Fibroblast of skin of scalp (primary cell): ENCODE data around the gene SLC1A7.

ENCODE experiments used
- DNase-seq: peaks from one replicate; pipeline ENCODE4 v3.0.0-alpha.2; 2013

The SLC1A7 gene

GRCh38 chr1:53090227-53091147 lies 52.0 kb downstream of the SLC1A7 start:
- no peak for DNase-seq

- peak; percentile 46 for DNase-seq
These were observed 52.8 kb downstream of the SLC1A7 start for GRCh38 chr1:53089478-53090226.

DNA sequence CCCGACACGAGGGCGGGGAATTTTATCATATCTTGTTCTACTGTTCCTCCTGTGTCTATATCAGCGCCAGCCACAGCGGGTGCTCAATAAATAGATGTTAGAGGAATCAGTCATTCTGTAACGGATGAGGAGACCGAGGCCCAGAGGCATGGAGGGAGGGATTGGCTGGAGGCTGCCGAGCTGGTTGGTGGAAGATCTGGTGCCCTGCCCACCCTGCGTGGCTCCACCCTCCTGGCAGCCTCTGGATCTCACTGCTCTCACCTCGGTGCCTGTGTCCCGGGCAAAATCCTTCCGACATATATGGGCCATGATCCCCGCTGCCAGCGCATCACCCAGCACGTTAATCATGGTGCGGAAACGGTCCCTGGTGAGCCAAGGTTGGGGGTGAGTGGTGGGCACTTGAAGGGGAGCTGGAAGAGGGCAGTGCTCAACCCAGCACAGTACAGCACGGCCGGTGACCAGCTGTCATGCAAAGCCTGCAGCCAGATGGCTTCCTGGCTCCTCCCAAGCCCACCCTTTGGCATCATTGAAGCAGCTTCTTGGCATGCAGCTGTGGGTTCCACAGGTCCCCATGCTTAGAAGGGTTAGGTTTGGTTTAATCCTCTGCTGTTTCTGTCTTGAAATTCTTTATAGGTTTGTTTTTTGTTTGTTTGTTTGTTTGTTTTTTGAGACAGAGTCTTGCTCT lies 53.7 kb downstream of the SLC1A7 start:
- DNase-seq: no peak

DNA sequence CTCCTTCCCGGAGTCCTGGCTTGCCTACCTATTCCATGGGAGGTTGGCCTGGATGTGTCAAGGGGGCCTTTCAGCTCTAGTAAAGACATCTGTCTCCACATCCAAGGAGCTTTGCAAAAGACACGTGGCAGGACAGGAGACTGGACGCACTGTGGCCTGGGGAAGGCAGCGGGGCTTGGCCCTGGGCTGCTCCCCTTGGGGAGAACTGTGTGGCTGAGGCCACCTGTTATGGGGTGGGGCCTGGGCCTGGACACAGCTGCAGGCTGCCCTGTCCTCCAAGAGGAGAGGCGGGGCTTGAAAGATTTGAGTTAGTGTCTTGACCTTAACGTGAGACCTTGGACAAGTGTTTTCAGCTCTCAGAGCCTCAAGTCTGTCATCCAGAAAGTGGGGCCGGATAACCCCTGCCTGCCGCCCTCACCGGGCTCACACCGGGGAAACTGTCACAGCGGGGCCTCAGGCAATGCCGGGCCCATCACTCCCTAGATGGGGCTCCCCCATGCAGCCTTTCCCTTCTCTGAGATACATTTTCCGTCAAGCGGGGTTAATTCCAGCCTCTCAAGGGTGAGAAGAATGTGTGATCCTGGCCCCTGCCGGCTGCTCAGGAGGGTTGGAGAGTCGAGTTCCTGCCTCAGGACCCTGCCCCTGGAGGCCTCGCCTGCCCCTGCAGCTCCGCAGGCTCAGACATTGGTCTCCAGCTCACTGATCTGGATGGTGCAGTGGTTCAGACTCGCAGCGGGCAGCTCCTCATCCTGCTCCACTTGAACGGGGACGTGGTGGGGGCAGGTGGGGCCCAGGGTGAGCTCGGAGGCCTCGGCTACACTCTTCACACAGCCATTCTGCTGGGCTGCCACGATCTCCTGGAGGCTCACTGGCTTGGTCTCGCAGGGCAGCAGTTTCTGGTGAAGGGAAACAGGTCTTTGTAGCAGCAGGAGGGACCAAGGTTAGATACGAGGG lies 54.8 kb downstream of the SLC1A7 start:
- DNase-seq: no peak

DNA sequence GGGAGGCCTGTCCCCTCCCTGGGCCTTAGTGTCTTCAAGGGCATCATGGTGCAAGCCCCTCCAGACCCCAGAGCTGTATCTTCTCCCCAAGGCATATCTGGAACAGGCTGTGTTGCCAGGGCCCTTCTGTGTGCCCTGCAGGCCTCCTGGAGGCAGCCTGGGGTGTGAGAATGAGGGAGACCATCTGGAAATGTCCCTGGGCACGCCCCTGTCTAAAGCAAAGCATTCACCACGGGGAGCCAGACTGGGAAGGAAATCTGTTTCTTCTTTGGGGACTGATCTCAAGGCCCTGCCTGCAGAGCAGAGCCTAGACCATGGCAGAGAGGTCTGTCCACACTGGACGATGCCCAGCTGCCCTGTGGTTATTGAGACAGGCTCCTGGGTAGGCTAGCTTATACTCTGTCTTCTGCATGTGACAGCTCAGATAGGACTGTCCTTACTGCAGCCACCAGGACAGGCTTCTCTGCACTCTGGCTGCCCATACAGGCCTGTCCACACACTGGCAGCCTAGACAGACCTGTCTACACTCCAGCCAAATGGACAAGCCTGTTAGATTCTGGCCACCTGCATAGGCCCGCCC lies 55.9 kb downstream of the SLC1A7 start:
- DNase-seq: peak; percentile 32

DNA sequence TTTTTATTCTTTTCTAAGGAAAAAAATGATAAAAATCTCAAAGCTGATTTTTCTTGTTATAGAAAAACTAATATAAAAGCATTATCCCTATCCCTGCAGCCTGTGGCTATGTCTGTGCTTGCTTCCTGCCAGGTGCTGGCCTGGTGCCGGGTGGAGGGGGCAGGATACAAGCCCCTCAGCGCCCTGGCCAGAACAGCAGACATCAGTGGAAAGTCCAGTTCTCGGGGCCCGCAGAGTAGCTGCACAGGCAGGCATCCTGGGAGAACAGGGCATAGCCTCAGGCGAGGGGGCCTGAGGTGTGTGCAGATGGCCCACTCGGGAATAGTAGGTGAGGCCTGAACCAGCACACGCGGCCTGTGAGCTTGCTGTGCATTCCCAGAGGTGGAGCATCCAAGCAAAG lies 57.0 kb downstream of the SLC1A7 start:
- no peak for DNase-seq

GRCh38 chr1:53084589-53084971 lies 57.9 kb downstream of the SLC1A7 start:
- DNase-seq: no peak

DNA sequence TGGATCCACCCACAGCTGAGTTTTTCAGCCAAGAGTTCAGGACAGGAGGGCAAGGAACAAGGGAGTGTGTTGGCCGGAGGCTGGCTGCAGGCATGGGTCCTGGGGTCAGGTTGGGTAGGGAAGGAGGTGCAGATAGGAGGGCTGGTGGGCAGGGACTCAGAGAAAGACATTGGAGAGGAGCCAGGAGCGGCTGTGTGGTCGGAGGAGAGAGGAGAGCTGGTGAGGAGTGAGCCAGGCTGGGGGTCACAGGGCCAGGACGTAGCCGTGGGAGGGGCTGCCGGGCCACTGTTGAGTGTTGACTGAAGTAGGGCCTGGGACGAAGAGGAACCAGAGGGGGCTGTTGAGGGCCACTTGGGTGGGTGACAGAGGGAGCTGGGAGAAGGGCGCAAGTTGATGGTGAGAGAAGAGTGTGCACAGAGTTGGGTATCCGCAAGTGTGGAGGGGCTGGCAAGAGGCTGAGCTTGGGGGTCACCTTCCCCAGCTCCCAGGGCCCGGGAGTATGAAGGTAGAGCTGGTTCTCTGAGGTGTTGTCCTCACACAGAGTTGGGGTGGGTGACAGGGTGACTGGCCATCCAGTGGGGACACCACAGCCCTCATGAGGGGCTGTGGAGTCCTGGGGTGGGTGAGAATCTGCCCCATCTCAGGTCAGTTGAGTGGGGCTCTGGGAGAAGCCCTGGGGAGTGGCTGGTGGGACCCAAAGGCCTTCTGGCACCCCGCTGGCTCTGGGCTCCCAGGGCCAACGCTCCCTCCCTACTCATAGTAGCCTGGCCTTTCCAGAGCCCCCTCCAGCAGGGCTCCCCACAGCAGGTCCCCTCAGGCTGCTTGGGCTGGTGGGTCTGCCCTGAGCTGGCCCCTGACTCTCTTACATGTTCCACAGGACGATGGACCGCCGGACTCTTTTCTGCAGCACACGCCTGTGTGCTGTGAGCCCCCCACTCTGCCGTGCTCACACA lies 58.5 kb downstream of the SLC1A7 start:
- no peak for DNase-seq

DNA sequence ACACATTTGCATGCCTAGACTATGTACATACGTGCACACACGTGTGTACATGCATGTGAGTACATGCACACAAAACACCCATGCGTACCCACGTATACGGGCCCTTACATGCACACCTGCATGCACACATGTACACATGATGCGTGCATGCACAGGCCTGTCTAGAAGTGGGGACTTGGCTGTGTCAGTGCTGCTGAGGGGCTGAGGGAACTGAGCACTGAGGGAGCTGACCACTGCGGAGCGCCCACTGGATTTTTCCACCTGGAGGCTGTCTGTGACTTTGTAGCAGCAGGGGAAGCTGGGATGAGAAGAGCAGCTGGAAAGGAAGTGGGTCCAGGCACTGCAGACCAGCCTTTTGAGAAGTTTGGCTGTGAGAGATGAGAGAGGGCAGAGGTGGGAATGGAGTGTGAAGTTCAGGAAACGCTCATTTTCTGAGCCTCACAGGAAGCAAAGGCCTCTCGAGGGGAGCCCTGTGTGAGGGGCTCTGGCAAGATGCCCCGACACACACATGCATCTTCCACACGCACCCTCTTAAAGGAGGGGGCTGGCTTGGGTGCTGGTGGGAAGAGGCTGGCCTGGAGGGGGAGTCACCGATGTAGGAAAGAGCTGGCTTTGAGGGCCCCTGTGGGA lies 59.5 kb downstream of the SLC1A7 start:
- DNase-seq: no peak

DNA sequence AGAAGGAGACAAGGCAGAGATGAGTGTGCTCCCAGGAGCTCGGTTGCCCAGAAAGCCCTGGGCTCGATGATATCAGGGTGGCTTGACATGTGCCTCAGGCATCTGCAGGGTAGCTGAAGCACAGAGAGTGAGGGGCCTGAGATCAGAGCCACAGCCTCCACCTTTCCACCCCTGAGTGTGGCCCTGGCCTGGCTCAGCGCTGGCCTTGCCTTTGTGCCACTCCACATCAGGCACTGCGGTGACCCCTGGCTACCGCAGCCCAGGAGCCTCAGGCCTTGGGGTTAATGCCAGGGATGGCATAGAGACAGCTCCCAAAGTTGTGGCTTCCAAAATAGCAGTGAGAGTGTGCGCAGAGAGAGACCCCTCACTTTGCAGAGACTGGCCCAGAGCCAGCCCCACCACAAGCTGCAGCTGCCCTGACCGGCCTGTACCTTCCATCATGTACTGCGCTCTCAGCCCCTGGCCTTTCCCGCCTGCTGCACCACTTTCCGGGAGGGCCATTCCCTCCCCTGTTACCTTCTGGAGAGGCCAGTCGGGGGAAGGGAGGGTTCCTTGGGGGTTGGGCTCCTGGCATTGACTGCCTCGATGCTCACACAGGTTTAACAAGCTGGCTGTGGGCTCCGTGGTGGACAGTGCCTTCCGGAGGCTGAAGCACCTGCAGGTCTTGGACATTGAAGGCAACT lies 60.9 kb downstream of the SLC1A7 start:
- DNase-seq: no peak

- DNase-seq: no peak
These were observed 61.7 kb downstream of the SLC1A7 start for GRCh38 chr1:53080769-53081168.

GRCh38 chr1:53080041-53080440 lies 62.4 kb downstream of the SLC1A7 start:
- DNase-seq: no peak

GRCh38 chr1:53079251-53079650 lies 63.2 kb downstream of the SLC1A7 start:
- DNase-seq: no peak

DNA sequence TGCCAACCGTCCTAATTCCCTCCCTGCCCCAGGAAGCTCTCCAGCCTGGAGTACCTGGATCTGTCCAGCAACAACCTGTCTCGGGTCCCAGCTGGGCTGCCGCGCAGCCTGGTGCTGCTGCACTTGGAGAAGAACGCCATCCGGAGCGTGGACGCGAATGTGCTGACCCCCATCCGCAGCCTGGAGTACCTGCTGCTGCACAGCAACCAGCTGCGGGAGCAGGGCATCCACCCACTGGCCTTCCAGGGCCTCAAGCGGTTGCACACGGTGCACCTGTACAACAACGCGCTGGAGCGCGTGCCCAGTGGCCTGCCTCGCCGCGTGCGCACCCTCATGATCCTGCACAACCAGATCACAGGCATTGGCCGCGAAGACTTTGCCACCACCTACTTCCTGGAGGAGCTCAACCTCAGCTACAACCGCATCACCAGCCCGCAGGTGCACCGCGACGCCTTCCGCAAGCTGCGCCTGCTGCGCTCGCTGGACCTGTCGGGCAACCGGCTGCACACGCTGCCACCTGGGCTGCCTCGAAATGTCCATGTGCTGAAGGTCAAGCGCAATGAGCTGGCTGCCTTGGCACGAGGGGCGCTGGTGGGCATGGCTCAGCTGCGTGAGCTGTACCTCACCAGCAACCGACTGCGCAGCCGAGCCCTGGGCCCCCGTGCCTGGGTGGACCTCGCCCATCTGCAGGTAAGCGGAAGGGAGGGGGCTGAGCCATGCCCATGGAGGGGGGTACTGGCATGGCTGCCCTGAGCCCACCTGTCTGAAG lies 63.9 kb downstream of the SLC1A7 start:
- no peak for DNase-seq

DNA sequence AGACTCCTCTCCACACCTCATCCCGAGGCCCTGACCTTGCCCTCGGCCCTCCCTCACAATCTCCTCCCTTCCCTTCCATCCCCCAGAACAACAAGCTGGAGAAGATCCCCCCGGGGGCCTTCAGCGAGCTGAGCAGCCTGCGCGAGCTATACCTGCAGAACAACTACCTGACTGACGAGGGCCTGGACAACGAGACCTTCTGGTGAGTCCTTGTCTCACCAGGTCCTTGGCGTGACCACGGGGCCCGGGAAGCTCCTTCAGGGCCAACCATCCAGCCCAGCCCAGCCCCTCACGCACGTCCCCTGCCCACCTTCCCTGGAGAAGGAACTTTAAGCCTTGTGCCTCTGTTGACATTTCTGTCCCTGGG lies 64.9 kb downstream of the SLC1A7 start:
- no peak for DNase-seq

DNA sequence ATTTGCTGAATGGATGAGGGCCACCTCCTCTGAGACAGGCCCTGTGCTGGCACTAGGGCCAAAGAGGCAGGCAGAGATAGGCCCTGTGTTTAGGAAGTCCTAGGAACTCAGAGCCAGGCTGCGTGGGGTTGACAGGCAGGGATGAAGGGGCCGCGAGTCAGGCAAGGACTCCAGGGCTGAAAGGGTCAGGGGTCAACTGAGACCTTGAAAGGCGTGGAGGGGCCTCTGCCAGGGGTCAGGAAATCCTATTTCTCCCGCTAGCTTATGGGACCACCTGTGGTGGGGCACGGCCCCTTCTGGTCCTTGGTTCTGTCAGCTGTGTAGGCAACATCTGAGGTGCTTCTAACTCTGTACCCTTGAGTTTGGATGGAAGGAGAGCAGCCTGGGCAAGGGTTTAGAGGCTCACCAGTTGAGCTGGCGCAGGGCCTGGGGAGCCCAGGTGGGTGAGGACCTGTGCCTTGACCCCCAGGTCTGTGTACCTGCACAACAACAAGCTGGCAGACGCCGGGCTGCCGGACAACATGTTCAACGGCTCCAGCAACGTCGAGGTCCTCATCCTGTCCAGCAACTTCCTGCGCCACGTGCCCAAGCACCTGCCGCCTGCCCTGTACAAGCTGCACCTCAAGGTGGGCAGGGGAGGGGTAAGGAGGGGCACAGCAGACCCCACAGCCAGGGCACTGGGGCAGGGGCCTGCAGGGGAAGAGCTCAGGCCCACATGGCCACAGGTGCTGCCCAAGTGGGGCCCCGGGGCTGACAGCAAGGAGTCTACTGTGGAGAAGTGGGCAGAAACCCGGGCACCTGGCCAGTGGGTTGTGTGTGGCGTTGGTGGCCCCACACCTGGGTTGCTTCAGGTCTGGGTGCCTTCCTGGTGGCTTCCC lies 65.5 kb downstream of the SLC1A7 start:
- no peak for DNase-seq

DNA sequence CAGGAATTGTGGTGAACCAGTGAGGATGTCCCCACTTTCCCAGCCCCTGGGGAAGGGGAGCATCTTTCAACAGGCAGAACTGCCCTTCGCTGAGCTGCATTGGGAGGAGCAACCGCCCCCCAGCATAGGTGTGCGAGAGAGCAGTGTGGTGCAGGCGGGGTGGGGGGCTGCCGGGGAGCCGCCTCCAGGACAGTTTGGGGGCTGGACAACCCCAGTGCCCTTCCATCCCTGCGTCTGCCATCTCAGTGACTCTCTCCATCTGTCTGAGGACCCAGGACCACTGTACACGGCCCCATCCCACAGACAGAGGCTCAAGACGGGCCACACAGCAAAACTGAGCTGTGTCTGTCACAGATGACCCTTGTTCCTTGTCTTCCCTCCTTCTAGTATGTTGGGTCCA lies 66.3 kb downstream of the SLC1A7 start:
- no peak for DNase-seq

DNA sequence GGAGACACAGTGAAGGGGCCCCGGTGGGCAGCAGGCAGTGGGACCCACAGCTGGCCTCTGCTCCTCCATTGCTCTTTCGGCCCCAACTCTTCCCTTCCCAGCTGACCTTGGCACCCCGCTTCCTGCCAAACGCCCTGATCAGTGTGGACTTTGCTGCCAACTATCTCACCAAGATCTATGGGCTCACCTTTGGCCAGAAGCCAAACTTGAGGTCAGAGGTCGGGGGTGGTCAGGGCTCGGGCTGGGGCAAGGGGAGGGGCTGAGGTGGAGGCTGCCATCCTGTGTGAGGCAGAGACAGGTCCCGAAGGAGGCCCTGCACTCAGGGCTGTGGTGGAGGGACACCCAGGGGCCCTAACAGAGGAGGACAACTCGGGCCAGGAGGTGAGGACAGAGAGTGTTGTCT lies 66.7 kb downstream of the SLC1A7 start:
- DNase-seq: no peak
